GM21717 (cell line): Measurements from ENCODE around the gene NTRK3.

Experiments used
- ATAC-seq: cut with Tn5 transposase; IDR thresholded peaks from one replicate; pipeline ENCODE4 v1.9.1; 2021; ENCODE audit warnings: mild to moderate bottlenecking, moderate library complexity; ENCODE audit not compliant: unreplicated experiment

NTRK3 gene

GRCh38 chr15:87954793-87955192 is 301.7 kb downstream of the NTRK3 start:
- ATAC-seq, result no peak

- no peak for ATAC-seq
Measured at GRCh38 chr15:87952736-87953287, 303.7 kb downstream of the NTRK3 start.

- ATAC-seq, result no peak
Measured at GRCh38 chr15:87949575-87950223, 306.8 kb downstream of the NTRK3 start.

GRCh38 chr15:87949151-87949574 is 307.4 kb downstream of the NTRK3 start:
- no peak for ATAC-seq

- no peak for ATAC-seq
Measured at GRCh38 chr15:87947560-87947959, 309.0 kb downstream of the NTRK3 start.

GRCh38 chr15:87945246-87945645 is 311.3 kb downstream of the NTRK3 start:
- ATAC-seq, result no peak

- no peak for ATAC-seq
Measured at GRCh38 chr15:87944691-87945090, 311.8 kb downstream of the NTRK3 start.

GRCh38 chr15:87944050-87944449 is 312.5 kb downstream of the NTRK3 start:
- no peak for ATAC-seq

GRCh38 chr15:87943626-87944025 is 312.9 kb downstream of the NTRK3 start:
- no peak for ATAC-seq

GRCh38 chr15:87942316-87942715 is 314.2 kb downstream of the NTRK3 start:
- no peak for ATAC-seq

- no peak for ATAC-seq
Measured at GRCh38 chr15:87941606-87942005, 314.9 kb downstream of the NTRK3 start.

GRCh38 chr15:87940768-87941167 is 315.8 kb downstream of the NTRK3 start:
- ATAC-seq, result no peak

GRCh38 chr15:87939848-87940457 is 316.6 kb downstream of the NTRK3 start:
- no peak for ATAC-seq

- no peak for ATAC-seq
Measured at GRCh38 chr15:87938031-87938430, 318.5 kb downstream of the NTRK3 start.

- ATAC-seq, result no peak
Measured at GRCh38 chr15:87935583-87935982, 321.0 kb downstream of the NTRK3 start.

- ATAC-seq, result no peak
Measured at GRCh38 chr15:87931584-87931983, 325.0 kb downstream of the NTRK3 start.

GRCh38 chr15:87930457-87930856 is 326.1 kb downstream of the NTRK3 start:
- ATAC-seq, result no peak

- ATAC-seq, result no peak
Measured at GRCh38 chr15:87929841-87930240, 326.7 kb downstream of the NTRK3 start.

- ATAC-seq, result no peak
Measured at GRCh38 chr15:87924433-87924832, 332.1 kb downstream of the NTRK3 start.

GRCh38 chr15:87919064-87919463 is 337.5 kb downstream of the NTRK3 start:
- no peak for ATAC-seq

- no peak for ATAC-seq
Measured at GRCh38 chr15:87917480-87917879, 339.1 kb downstream of the NTRK3 start.

GRCh38 chr15:87916208-87916607 is 340.3 kb downstream of the NTRK3 start:
- no peak for ATAC-seq
